GM19372 (cell line): ENCODE results near the gene BARHL1.
"Not testable (repeated sequence)": the region's sequence is repeated elsewhere in the genome, so short reads cannot be mapped to it uniquely, and the experiment has no call there.

Experiments used
- ATAC-seq: cut with Tn5 transposase; IDR thresholded peaks from one replicate; pipeline ENCODE4 v1.9.1; 2021; ENCODE audit warnings: mild to moderate bottlenecking, low read depth, moderate library complexity; ENCODE audit not compliant: unreplicated experiment

BARHL1 gene

GRCh38 chr9:132555528-132555927, 26.9 kb upstream of the BARHL1 start:
- no peak for ATAC-seq

DNA sequence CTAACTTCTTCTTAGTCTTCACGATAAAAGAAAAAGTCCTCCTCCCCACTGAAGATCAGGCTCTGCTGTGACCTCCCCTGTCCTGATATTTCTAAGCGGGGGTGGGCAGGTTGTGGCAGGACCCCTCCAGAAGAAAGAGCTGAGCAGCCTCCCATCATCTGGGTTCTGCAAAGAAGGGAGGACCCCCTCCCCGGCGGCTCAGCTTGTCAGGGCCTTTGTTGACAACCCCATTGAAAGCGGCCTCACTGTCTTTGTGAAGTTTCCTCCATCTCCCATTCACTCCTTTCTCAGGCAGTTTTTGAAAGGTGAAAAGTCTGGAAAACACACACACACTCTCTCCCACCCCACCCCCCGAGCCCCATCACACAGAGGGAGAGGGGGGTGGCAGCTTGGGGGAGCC, 26.2 kb upstream of the BARHL1 start:
- ATAC-seq = no peak

DNA sequence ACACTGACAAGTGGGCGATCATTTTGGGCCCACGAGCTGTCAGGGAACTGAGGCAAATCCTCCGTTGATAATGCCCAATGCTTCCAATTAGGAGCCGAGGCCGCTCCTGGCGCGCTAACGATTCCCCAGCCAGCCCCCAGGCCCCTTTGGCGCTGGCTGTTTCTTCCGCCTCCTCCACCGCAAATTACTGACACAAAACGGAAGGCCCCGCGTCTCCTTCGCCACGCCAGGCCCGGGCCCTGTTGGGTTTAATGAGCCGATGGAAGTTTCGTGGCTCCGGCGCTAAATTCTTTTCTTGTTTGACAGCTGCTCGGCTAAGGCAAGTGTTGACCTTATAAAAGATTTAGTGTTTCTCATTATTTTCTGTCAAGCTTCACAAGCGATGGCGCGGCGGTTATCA, 25.7 kb upstream of the BARHL1 start:
- no peak for ATAC-seq

GRCh38 chr9:132557159-132557558, 25.2 kb upstream of the BARHL1 start:
- no peak for ATAC-seq

- ATAC-seq = no peak
These were observed 22.7 kb upstream of the BARHL1 start for GRCh38 chr9:132559711-132560110.

- ATAC-seq = no peak
These were observed 21.7 kb upstream of the BARHL1 start for GRCh38 chr9:132560616-132561202.

- ATAC-seq = no peak
These were observed 20.2 kb upstream of the BARHL1 start for GRCh38 chr9:132562306-132562573.

DNA sequence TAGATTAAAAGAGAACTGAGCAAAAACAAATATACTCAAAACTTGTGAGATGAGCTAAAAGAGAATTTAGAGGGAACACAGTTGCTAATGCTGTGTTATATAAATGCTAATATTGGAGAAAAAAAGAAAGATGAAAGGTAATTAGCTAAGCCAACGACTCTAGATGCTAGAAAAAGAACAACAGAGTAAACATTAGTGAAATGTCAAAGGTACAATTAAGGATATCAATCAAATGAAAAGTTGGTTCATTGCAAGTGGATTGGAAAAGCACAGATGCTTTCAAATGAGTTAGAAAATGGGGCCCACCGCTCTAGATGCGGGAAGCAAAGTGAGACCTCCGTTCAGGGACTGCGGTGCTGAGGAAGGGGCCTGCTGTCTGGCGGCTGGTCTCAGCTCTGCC, 17.9 kb upstream of the BARHL1 start:
- no peak for ATAC-seq

- ATAC-seq = not testable (repeated sequence)
These were observed 13.6 kb upstream of the BARHL1 start for GRCh38 chr9:132568787-132569186.

DNA sequence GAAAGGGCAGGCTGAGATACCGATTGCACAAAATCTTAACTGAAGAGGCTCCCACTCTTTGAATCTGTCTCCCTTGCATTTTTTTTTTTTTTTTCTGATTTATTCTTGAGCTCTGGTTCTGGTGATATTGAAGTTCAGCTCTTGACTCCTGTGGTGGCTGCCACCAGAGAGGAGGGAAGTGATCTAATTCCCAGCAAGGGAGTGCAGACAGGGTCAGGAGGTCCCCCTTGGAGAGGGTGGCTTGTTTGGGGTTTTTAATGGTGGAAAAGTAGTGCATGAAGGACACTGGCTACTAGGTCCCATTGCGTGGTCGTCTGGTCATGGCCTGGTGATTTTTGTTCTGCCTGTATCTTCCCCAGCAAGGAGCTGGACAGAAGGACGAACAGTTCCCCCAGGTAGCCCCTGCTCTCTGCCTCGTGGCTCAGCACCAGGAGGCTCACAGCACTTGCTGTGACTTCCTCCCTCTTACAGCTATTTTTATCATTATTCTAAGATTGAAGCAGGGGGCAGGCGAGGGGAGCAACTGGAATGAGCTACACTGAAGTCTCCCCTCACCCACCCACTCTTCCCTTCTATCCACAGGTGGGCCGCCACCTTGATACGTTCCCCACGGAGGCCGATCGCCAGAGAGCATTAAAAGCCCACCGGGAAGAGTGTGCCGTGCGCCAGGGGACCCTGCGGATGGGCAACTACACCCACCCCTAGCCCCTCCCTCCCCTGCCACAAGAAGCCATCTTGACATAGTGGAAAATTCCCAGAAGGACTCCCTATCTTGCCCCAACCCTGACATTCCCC, 10.4 kb upstream of the BARHL1 start:
- no peak for ATAC-seq

DNA sequence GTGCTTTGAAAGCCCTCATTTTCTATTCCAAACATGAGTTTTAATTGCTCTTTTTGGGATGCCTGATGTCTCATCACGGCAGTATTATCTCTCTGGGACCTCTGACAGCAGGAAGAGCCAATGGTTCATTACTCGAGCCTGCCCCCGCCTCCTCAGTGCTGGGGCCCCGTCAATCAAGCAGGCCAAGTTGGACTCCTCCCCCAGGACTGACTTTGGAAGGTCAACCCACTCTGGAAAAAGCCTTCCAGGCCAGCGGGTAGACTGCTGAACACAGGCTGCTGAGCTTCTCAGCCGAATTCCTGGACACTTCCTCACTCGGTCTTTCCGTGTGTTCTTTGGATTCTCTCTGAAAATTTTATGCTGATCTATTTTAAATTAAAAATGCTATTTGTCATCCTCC, 9.5 kb upstream of the BARHL1 start:
- ATAC-seq = no peak

DNA sequence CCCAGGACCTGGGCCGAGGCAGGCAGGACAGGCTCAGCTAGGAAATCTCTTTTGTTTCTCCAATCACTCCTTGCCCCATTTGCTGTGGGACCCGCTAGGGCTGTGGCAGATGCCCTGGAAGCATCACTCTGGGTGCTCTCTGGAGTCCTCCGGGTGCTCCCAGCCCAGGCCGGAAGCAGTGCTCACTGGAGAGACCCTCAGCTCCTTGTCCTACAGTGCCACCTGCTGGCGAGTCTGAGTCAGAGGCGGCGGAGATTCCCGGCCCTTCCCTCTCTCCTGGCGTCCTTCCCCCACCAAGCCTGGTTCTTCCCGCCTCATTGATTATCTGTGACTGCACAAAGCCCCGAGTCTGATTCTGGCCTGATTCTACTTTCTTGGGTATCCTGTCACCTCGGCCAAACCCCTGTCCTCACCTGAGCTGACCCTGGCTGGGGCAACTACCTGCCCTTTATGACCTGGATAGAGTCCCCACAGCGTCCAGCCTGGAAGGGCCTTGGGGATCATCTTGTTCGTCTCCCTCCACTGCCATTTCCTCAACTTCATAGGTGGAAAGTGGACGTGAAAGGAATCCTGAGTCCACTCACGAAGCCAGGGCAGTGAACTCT, 7.3 kb upstream of the BARHL1 start:
- ATAC-seq = no peak

DNA sequence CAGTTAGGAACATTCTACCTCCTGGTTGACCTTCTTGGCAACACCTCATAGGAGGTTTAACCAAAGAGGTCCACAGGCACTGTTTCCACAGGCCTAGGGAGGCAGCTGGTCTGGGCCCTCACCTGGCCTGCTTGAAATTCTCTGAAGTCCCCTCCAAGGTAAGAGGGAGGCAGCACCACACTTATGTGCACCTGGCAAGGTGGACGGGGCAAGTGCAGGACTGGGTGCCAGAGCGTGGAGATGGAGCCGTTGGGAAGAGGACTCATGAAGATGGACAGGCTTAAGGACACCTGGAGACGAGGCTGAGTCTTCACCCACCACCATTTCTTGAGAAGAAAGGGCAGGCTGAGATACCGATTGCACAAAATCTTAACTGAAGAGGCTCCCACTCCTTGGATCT, 6.6 kb upstream of the BARHL1 start:
- ATAC-seq = no peak

DNA sequence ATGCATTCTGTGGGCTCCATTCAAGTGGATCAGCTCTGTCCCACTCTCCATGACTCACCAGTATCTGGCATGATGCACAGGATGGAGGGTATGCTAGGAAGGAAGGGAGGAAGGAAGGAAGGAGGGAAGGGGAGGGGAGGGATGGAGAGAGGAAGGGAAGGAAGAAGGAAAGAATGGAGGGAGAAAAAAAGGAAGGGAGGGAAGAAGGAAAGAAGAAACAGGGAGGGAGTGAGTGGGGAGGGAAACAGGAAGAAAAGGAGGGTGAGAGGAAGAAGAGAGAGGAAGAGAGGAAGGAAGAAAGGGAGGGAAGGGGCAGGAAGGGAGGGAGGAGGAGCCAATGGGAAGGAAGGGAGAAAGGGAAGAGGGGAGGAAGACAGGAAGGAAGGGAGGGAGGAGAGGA, 5.3 kb upstream of the BARHL1 start:
- ATAC-seq = no peak

DNA sequence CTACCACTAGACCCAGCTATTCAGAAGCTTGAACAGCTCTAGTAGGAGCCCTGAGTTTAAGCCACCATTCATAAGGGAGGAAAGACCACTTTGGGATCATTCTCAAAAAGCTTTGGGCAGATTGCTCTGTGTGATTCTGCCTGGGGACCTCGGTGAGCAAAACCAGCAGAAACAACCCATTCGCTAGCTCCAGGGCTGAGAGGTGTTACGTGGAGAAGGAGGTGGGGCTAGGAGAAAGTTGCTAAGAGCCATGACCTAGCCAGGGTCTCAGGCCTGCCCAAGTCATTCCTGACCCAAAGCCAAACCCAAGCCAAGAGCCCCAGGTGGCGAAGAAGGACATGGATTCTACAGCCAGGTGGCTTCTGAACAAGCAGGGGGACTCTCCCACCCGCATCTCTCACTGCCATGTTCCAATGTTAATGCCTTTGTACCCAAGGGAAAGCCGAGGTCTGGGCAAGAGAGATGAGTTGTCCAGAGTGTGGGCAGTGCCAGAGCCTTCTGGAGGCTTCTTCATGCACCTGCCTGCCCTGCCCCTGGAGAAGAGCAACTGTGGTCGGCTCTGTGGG, 4.0 kb upstream of the BARHL1 start:
- no peak for ATAC-seq

- no peak for ATAC-seq
These were observed 3.0 kb upstream of the BARHL1 start for GRCh38 chr9:132579427-132579798.

DNA sequence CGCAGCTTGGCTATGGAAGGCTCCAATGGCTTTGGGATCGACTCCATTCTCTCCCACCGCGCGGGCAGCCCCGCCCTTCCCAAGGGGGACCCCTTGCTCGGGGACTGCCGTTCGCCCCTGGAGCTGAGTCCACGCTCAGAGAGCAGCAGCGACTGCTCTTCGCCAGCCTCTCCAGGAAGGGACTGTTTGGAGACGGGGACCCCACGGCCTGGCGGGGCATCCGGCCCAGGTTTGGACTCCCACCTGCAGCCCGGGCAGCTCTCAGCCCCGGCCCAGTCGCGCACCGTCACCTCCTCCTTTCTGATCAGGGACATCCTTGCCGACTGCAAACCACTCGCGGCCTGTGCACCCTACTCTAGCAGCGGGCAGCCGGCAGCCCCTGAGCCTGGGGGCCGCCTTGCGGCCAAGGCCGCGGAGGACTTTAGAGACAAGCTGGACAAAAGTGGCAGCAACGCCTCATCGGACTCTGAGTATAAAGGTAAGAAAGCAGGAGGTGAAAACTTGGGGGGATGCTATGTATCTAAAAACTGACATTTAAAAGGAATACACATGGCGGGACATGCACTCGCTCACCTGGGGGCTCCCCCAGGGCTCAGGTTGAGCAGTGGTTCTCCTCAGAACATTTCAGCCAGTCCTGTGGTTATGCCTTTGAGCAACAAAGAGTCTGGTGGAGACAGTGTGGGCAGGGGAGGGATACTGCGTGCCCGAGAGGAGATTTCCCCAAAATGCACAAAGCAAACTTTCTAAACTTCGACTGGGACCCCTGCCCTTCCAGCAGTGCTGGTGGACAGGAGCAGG, 579 bp downstream of the BARHL1 start:
- ATAC-seq = no peak

GRCh38 chr9:132583584-132584304, 1.3 kb downstream of the BARHL1 start:
- no peak for ATAC-seq

DNA sequence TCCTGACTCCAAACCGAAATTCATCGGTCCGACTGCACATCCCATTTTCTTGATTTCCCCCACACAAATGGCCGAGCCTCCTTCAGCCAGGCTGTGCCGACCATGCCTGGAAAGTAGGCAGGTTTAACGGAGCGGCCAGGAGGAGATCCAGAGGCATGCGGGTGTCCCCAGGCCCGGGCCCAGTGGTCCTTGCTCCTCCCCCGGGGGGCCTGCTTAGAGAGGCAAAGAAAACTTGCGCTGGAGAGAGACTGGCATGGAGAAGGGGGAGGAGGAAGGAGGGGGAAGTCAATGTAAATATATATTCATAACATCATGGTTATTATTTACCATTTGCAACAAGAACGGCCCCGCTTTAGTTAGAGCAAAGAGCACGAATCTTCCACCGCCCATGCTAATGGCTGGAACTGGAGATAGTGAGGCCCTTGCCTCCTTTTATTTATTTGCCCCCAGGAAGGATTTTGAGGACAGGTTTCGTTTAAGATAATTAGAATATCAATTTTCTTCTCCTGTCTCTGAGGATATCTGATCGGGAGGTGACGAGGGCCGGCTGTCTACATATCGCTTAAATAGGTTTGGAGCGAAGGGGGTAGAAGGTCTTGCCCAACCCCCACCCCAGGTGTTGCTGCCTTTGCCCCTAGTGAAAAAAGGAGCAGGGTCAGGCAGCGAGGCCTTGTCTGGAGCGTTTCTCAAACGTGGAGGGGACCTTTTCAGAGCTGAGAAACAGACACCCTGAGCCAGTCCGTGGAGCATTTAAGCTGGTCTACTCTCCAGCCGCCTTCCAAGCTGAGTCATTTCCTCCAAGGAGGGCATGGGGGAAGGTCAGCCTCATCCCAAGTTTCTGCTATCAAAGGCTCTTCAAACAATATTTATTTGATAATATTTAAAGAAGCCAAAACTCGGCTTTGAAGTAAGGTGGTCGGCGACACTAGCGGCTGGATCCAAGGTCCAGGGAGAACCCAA, 2.5 kb downstream of the BARHL1 start:
- ATAC-seq = no peak
